Neural progenitor cell (in vitro differentiated cells): ENCODE measurements around the gene HMCN1.

ENCODE experiments used
- CTCF ChIP-seq: fragments of 200-600 bp; sonication (generic); IDR thresholded peaks from 2 replicates; pipeline ENCODE4 v1.5.1; 2017; ENCODE audit warnings: antibody characterized with exemption, mild to moderate bottlenecking
- EZH2 ChIP-seq: fragments of 200-600 bp; sonication (generic); IDR thresholded peaks from 2 replicates; pipeline ENCODE4 v1.6.1; 2017; ENCODE audit warnings: antibody characterized with exemption, mild to moderate bottlenecking, moderate library complexity

GRCh38 chr1:186220911-186221310 lies 486.7 kb downstream of the HMCN1 start:
- TF ChIP-seq CTCF (no peak), EZH2 (no peak)
